ENCODE data around the gene MAPK8. TPM values are rescaled to one million over a fixed set of nuclear protein-coding genes. Genes with fewer than 3 reads are reported as not detected.

The MAPK8 gene
- total RNA-seq, 1 experiment from 2014 or later: 34.8 TPM

DNA sequence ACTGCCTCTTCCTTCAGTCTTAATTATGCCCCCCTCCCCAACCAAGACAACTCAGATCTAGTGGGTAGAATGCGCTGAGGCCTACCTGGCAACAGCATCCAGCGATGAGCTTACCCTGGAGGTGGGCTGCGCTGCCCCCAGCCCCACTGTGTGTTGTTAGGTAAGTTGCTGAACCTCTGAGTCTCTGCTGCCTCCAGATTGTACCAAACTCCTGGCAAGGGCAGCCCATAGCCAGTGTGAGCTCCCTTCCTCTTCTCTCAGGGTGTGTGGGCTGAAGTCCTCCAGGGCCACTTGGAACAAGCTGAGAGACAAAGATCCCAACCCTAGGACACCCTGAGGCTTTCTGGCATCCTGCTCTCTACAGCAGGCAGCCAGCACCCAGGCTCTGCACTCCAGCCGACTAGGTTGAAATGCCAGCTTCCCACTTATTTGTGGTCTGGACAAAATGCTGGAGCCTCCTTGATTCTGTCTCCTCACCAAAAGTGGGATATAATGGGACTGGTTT lies 163.1 kb downstream of the MAPK8 start:
- no peak for DNase-seq (ENCODE audit: low read depth, low spot score)
- in situ Hi-C loops (cut with HindIII; ENCODE audit: low pct_unique_long_range_greater_than_20kb, low sequenced_read_pairs): no loop called here

DNA sequence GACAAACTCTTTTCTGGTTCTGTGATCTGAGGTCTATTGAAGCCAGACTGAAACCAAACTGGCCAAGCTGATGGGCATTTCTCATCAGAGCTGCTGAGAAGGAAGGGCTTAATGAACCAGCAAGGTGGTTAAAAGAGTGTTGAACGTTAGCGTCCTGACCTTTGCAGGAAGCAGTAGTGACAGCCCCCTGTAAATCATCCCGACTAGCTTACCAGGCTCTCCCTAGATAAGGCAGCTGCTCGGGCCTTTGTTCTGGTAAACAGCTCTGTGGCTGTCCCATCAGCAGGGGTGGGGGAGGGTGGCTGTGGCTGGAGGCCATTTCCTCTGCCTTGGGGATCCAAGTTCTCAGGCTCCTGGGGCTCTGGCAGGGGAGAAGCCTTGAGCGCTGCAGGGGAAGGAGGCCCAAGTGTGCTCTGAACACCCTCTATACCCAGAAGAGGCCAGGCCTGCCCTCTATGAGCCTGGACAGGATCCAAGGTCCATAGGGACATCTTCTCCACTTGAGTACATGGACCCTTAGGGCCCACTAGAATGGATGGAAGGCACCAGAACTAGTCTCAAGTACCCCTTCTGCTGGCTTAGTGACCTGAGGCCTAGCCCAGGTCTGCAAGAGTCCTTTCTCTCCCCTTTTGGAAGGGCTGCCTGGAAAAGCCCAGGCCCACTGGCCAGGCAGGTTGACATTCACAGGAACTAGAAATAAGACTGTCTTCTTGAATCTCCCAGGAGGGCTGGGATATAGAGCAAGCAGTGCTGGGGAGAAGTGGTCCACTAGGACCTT lies 163.8 kb downstream of the MAPK8 start:
- DNase-seq (ENCODE audit: low read depth, low spot score): no peak
- in situ Hi-C loops (cut with HindIII; ENCODE audit: low pct_unique_long_range_greater_than_20kb, low sequenced_read_pairs): no loop called here

DNA sequence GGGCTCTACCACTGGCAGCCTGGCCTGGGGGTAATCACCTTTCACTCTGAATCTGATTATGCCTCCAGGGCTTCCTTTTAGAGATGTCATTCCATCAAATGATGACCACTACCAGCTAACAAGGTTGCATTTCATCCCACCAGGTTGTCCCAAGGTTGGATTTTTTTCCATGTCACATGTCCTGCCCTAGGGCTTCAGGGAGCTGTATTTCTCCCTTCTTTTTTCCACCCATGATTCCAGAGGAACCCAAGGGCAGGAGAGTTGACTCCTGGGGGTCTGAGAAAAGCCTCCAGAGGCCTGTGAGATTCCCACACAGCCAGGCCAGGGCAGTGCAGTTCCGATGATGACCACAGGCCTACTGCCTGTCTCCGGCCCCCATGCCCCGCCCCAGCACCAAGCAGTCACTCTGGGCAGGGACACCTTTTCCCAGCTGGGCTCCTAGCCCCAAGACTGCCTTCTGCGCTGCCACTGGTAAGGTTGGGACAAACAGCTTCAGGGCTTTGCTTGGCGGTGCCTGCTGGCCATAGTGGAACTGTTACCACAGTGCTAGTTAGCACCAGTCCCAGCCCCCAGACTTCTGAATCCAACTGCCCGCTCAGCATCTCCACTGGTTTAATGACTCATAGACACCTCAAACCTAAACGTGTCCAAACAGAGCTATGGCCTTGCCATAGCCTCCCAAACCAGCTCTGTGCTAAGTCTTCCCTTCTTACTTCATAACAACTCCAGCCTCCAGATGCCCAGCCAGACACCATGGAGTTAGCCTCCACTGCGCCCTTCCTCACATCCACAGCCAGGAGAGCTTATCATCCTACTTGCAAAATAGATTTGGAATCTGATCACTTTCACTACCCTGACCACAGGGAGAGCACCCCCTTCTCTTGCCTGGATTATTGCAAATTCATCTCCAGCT lies 164.7 kb downstream of the MAPK8 start:
- DNase-seq (ENCODE audit: low read depth, low spot score): no peak
- in situ Hi-C loops (cut with HindIII; ENCODE audit: low pct_unique_long_range_greater_than_20kb, low sequenced_read_pairs): no loop called here

DNA sequence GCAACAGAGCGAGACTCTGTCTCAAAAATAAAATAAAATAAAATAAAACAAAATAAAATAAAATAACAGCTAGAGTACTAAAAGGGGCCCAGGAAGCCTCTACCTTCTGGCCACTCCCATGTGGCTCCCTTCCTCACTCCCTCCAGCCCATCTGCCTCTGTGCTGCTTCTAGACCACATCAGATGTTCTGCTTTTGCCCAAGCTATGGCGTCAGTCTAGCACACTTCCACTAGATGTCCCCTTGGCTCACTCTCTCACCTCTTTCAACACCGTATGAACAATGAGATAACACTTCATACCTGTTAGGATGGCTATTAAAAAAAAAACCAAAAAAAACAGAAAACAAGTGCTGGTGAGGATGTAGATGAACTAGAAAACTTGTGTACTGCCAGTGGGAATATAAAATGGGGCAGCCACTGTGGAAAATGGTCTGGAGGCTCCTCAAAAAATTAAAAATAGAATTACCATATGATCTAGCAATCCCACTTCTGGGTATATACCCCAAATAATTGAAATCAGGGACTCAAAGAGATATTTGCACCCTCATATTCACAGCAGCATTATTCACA lies 166.1 kb downstream of the MAPK8 start:
- in situ Hi-C loops (cut with HindIII; ENCODE audit: low pct_unique_long_range_greater_than_20kb, low sequenced_read_pairs): no loop called here

DNA sequence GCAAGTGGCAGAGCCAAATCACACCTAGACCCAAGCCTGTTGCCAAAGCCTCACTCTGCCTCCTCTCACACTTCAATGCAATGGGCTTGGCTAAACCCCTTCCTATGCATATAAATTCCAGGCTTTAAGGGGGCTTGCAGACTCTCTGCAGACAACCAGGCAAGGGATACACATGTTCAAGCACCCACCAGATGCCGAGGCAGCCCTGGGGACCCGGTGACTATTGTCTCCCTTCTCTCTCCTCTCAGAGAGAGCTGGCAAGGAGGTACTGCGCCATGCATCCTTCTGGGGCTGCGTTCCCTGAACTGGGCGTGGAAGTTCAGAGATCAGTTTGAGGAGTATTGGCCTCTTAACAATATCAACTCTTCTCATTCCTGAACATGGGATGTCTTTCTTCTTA lies 167.2 kb downstream of the MAPK8 start:
- in situ Hi-C loops (cut with HindIII; ENCODE audit: low pct_unique_long_range_greater_than_20kb, low sequenced_read_pairs): no loop called here
- no peak for DNase-seq (ENCODE audit: low read depth, low spot score)

More for the DNA sequence above, 166.1 kb downstream of the MAPK8 start:
- no peak for DNase-seq (ENCODE audit: low read depth, low spot score)

DNA sequence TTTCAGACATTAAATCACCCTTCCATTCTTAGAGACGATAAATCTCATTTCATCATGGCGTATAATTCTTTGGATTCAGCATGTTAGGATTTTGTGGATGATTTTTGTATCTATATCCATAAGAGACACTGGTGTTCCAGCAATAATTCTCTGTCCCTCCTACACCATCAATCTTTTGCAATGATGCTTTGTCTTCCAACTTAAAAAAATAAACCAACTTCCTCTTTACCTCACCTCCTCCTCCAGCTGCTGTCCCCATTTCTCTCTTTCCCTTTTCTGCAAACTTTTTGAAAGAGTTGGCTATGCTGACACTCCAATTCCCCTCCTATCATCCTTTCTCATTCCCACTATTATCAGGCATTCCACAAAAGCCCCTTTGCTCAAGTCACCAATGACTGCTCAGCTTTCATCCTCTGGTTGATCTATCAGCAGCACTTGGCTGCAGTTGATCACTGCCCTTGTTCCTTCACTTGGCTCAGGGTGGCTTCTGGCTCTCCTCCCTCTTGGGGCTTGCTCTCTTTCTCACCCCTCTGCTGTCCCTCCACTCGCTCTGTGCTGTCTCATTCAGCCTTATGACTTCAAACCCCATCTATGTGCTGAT lies 168.4 kb downstream of the MAPK8 start:
- no peak for DNase-seq (ENCODE audit: low read depth, low spot score)
- in situ Hi-C loops (cut with HindIII; ENCODE audit: low pct_unique_long_range_greater_than_20kb, low sequenced_read_pairs): no loop called here

DNA sequence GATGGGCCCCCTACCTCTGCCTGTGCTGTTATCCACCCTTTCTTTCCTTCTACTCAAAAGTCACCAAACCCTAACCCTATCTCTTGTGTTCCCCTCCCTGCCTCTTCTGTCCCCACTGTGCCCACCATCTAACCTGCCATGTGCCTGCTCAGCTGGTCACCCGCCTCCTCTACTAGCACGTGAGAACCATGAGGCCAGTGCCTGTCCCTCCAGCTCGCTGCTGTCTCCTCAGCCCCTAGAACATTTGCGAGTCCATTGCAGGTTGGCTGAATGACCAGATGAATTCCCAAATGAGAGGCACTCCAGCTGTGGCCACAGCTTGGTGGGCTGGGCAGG lies 169.4 kb downstream of the MAPK8 start:
- in situ Hi-C loops (cut with HindIII; ENCODE audit: low pct_unique_long_range_greater_than_20kb, low sequenced_read_pairs): no loop called here
- DNase-seq (ENCODE audit: low read depth, low spot score): no peak

DNA sequence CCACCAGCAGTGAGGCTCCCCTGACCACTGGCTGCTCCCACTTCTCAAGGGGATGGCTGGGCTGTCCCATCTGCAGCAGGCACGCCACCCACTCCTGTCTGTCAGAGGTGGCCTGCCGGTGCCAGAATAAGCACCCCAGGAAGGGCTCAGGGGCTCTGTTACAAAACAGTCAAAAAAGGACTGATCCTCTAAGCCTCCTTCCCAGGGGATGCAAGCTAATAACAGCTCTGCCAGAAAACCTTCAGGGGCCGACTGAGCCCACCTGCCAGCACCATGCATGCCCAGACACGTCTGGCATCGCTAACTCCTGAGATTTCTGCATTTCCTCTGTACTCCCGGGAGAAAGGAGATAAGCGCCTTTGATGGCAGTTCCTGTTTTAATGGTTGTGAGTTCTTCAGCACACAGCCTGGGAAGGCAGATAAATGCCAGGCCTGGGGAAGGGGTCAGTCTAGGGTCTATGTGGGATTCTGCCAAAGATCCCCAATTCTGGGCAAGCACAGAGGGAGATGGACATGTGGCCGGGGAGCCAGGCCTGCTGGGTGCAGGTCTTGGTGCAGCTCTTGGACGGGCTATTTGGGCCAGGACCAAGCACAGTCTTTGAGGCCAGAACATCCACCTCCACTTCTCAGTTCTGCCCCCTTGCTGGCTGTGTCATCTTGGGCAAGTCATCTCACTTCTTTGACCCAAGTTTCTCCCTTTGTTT lies 170.0 kb downstream of the MAPK8 start:
- DNase-seq (ENCODE audit: low read depth, low spot score): no peak
- in situ Hi-C loops (cut with HindIII; ENCODE audit: low pct_unique_long_range_greater_than_20kb, low sequenced_read_pairs): no loop called here

DNA sequence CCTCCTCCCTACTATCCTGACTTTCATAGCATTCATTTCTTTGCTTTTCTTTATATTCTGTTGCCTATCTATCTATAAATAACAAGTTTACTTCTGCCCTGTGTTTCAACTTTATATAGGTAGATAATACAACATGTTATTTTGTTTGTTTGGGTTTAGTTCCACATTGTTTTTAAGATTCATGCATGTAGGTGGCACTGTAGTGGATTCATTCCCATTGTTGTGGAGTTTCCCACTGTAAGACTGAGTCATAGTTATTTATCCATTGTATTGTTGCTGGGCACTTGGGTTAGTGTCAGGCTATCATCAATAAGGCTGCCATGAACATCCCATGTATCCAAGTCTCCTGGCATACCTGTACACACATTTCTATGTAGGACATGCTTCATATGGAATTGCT lies 170.7 kb downstream of the MAPK8 start:
- in situ Hi-C loops (cut with HindIII; ENCODE audit: low pct_unique_long_range_greater_than_20kb, low sequenced_read_pairs): no loop called here
- no peak for DNase-seq (ENCODE audit: low read depth, low spot score)

DNA sequence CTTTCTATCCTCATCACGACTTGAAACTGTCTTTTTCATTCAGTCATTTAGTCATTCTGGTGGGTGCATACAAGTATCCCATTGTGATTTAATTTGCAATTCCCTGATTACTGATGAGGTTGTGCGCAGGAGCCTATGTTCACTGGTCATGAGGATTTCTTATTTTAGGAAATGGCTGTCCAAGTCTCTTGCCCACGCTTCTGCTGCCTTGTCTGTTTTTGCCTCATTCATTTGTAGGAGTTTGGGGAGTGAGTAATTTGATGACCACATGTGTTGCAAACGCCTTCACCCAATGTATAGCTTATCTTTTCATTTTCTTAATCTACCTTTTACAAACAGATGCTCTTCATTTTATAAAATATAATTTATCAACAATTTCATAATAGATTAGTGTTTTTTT lies 171.1 kb downstream of the MAPK8 start:
- DNase-seq (ENCODE audit: low read depth, low spot score): no peak
- in situ Hi-C loops (cut with HindIII; ENCODE audit: low pct_unique_long_range_greater_than_20kb, low sequenced_read_pairs): no loop called here

DNA sequence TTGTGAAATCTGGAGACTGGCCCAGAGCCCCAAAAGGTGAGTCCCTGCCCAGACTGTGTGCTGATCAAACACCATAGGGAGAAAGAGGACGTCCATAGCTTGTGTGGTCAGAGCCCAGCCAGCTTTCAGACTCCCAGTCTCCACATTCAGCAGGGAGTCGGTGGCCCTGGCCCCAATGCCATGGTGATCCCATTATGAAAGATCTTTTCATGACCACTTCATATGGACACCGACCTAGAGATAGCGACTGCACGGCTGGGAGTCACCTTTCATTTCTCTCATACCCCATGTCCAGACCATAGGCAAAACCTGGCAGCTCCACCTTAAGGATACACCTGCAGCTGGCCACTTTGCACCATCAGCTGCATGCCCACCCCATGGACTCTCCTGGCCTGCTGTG lies 172.0 kb downstream of the MAPK8 start:
- no peak for DNase-seq (ENCODE audit: low read depth, low spot score)
- in situ Hi-C loops (cut with HindIII; ENCODE audit: low pct_unique_long_range_greater_than_20kb, low sequenced_read_pairs): no loop called here

DNA sequence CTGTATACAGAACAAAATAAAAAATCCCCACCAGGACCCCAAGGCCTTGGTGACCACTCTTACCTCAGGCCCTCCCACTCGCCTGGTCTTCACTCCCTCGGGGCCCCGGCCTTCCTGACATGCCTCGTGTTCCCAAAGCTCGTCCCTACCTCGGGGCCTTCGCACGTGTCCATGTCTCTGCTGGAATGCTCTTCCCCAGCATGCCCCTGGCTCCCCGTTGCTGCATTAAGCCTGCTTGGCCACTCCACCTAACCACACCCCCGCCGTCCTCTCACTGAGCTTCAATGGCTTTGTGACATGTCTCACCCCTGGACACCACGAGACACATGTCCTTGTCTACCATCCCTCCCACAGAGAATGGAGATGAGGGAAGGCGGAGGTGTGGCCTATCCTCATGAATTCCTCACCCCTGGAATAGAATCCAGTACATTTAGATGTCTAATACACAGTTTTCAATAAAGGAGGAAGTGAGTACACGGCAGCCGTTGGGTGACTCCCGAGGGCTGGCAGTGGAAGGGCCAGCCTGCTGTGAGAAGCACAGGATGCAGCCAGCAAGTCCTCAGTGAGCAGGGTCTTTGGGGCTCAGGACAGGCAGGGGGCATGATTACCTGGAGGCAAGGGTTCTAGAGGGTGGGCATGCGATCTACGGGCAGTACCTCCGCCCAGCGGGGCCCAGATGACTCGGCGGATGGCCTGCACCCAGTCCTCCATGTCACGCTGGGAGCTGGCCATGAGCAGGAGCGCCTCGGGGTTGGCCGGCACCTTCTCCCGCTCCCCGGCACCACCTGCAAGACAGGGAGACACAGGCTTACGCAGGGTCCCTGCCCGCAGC lies 172.7 kb downstream of the MAPK8 start:
- in situ Hi-C loops (cut with HindIII; ENCODE audit: low pct_unique_long_range_greater_than_20kb, low sequenced_read_pairs): no loop called here

DNA sequence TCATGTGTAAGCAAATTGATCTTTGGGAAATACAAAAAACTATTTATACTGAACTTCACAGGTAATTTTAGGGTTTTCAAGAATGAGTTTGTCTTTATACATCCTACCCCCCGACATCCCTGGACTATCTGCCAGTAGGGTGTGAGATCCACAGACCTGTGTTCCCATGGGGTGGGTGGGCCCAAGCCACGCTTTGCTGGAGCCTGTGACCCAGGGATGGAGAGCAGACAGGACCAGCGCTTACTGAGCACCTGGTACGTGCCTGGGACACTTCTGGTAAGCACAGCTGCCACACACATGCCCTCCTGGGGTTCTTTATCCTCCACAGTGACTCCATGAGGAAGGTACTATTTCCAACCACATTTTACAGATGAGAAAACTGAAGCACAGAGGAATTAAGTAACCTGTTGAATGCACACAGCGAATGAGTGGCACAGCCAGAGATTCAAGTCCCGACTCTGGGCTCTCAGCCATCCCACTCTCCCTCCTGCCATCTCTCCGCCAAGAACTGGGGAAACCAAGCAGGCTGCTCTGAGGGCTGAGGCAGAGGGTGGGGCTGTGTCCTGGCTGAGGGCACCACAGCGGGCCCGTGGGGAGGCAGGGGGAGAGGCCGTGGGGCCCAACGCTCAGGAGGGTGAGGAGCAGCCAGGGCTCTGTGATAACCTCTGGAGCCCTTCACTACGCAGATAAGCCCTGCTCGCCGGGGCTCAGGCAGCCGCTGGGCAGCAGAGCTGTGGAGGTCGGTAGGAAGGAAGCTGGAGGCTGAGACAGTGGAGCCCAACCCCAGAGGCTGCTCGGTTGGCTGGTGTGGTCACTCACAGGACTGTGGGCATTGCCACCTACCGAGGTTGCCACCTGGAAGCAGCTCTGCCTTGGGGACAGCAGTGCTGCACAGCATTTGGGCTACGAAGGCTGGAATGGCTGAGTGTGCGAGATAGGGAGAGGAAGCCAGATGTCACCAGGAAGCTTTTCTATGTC lies 174.2 kb downstream of the MAPK8 start:
- no peak for DNase-seq (ENCODE audit: low read depth, low spot score)
- in situ Hi-C loops (cut with HindIII; ENCODE audit: low pct_unique_long_range_greater_than_20kb, low sequenced_read_pairs): no loop called here

More for the DNA sequence above, 172.7 kb downstream of the MAPK8 start:
- DNase-seq (ENCODE audit: low read depth, low spot score): no peak

DNA sequence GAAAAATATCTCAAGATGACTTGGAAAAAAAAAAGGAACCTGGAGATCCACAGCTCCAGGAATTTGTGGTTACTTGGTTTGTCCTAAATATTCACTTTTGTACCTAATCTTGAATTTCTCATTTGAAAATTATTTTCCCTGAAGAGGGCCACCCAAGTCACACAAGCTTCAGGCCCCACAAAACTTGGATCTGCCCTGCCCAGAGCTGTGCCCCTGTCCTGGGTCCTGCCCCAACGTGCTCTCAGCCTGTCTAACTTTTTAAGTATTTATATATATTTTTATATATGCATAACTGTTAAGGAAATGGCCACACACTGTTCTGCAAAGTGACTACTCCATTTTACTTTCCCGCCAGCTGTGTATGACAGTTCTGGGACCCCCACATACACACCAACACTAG lies 174.9 kb downstream of the MAPK8 start:
- no peak for DNase-seq (ENCODE audit: low read depth, low spot score)
- in situ Hi-C loops (cut with HindIII; ENCODE audit: low pct_unique_long_range_greater_than_20kb, low sequenced_read_pairs): no loop called here

DNA sequence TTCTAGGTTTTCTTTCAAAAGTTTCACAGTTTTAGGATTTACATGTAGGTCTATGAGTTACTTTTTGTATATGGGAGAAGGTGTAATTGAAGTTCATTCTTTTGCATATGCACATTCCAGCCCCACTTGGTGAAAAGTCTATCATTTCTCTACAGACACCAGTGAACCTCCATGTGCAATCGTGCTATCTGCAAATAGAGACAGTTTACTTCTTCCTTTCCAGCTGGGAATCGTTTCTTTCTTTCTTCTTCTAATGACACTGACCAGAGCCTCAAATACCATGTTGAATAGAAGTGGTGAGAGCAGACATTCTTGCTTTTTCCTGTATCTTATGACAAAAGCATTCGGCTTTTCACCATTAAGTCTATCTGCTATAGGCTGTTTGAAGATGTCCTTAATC lies 175.7 kb downstream of the MAPK8 start:
- DNase-seq (ENCODE audit: low read depth, low spot score): no peak
- in situ Hi-C loops (cut with HindIII; ENCODE audit: low pct_unique_long_range_greater_than_20kb, low sequenced_read_pairs): no loop called here

DNA sequence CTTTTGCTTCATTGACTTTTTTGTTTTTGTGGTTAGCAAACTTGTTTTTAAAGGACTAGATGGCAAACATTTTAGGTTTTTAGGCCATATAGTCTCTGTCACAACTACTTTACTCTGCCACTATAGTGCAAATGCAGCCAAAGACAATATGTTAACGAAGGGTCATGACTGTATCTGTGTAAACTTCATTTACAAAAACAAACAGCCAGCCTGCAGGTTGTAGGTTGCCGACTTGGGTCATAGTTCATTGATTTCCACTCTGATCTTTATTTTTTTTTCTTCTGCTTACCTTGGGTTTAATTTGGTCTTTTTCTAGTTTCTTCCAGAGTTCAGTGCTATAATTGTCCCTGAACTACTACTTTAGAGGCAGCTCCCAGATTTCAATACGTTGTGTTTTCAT lies 178.4 kb downstream of the MAPK8 start:
- DNase-seq (ENCODE audit: low read depth, low spot score): no peak
- in situ Hi-C loops (cut with HindIII; ENCODE audit: low pct_unique_long_range_greater_than_20kb, low sequenced_read_pairs): no loop called here

All from SK-MEL-5 (cell line).